NCI-H345 treated with DMSO at 0.1 percent for 48 hours (cell line): Measurements from ENCODE around the gene CCDC85A.

ENCODE experiments used
- DNase-seq: peaks from one replicate; lab custom pipeline; 2025; ENCODE audit not compliant: unreplicated experiment; lab: John Stamatoyannopoulos, UW

Gene CCDC85A

GRCh38 chr2:56292951-56293350 is 109.2 kb downstream of the CCDC85A start:
- DNase-seq, result no peak

GRCh38 chr2:56295666-56296065 is 111.9 kb downstream of the CCDC85A start:
- DNase-seq, result no peak

GRCh38 chr2:56297671-56298070 is 113.9 kb downstream of the CCDC85A start:
- DNase-seq, result no peak

GRCh38 chr2:56299171-56299691 is 115.4 kb downstream of the CCDC85A start:
- DNase-seq, result no peak

GRCh38 chr2:56309626-56310170 is 125.9 kb downstream of the CCDC85A start:
- DNase-seq, result no peak

GRCh38 chr2:56313500-56313921 is 129.7 kb downstream of the CCDC85A start:
- DNase-seq, result no peak

- no peak for DNase-seq
Measured at GRCh38 chr2:56314371-56314770, 130.6 kb downstream of the CCDC85A start.

- no peak for DNase-seq
Measured at GRCh38 chr2:56314796-56315195, 131.0 kb downstream of the CCDC85A start.

- DNase-seq, result no peak
Measured at GRCh38 chr2:56315376-56315775, 131.6 kb downstream of the CCDC85A start.

GRCh38 chr2:56316011-56316410 is 132.2 kb downstream of the CCDC85A start:
- no peak for DNase-seq

- DNase-seq, result no peak
Measured at GRCh38 chr2:56318147-56318546, 134.4 kb downstream of the CCDC85A start.

GRCh38 chr2:56325661-56326345 is 142.0 kb downstream of the CCDC85A start:
- DNase-seq, result no peak

- DNase-seq, result no peak
Measured at GRCh38 chr2:56326346-56326741, 142.6 kb downstream of the CCDC85A start.

- no peak for DNase-seq
Measured at GRCh38 chr2:56331810-56332209, 148.0 kb downstream of the CCDC85A start.

GRCh38 chr2:56333812-56334485 is 150.2 kb downstream of the CCDC85A start:
- no peak for DNase-seq

GRCh38 chr2:56334622-56335021 is 150.8 kb downstream of the CCDC85A start:
- DNase-seq, result no peak

GRCh38 chr2:56335101-56335500 is 151.3 kb downstream of the CCDC85A start:
- DNase-seq, result no peak

- DNase-seq, result peak; percentile 81
Measured at GRCh38 chr2:56337342-56337741, 153.6 kb downstream of the CCDC85A start.

- no peak for DNase-seq
Measured at GRCh38 chr2:56338232-56338631, 154.4 kb downstream of the CCDC85A start.

GRCh38 chr2:56344771-56345170 is 161.0 kb downstream of the CCDC85A start:
- no peak for DNase-seq

- DNase-seq, result no peak
Measured at GRCh38 chr2:56347881-56348280, 164.1 kb downstream of the CCDC85A start.
